DMS153 treated with DMSO at 0.1 percent for 48 hours (cell line): Measurements from ENCODE around the gene MUL1.

Experiments
- DNase-seq: peaks from one replicate; lab custom pipeline; 2025; ENCODE audit not compliant: unreplicated experiment; lab: John Stamatoyannopoulos, UW

MUL1 gene, protein sequence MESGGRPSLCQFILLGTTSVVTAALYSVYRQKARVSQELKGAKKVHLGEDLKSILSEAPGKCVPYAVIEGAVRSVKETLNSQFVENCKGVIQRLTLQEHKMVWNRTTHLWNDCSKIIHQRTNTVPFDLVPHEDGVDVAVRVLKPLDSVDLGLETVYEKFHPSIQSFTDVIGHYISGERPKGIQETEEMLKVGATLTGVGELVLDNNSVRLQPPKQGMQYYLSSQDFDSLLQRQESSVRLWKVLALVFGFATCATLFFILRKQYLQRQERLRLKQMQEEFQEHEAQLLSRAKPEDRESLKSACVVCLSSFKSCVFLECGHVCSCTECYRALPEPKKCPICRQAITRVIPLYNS

DNA sequence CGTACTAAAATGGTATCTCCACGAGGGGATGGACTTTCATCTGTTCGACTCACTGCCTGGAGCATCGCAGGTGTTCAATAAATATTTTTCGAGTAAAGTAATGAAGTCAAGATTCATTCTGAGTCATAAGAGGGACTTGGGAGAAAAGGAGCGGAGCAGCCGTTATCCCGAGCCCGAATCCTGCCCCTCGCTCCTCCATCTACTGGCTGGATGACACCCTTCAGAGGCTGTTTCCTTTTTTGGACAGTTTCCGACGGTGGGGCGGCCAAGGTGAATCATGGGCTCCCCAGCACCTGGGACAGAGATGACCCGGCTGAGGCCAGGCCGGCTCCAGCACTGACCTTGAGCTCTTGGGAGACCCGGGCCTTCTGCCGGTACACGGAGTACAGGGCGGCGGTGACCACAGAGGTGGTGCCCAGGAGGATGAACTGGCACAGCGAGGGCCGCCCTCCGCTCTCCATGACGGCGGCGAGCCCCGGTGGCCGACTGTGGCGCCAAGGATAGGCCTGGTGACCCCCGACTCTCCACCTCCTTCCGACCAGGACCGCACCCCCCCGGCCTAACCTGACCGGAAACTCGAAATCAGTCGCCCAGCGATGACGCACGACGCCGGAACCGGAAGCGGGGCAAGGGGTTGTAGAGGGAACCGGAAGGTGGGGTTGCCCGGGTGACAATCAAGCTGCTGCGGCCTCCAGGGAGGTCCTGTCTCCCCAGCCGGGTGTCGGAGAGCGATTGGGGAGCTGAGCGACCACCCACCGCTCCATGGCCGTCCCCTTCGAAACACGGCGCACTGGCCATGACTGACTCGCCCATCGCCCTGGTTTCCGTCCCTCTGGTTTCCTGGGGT is at the start of gene MUL1:
Gene MUL1 (minus strand): TSS at position 588 of the 847 bp plus-strand sequence. CDS start 127 bp downstream, at position 461.
- DNase-seq = peak; percentile 92

DNA sequence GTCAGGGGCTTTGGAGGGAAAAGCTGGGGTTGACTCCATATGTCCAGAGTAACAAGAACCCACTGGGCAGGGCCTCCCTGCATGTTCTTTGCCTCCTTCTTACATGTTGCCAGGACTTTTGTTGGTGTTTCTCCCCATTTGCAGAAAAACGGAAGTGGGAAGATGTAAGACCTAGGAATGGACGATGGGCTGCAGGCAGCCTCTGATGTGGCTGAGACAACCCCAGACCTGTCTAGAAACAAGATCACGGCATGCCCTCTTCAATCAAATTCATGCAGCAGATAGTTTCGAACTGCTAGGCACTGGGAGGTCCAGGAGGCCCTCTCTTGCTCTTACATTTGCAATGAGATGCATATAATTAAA is 47.8 kb upstream of the MUL1 start:
- DNase-seq = no peak

DNA sequence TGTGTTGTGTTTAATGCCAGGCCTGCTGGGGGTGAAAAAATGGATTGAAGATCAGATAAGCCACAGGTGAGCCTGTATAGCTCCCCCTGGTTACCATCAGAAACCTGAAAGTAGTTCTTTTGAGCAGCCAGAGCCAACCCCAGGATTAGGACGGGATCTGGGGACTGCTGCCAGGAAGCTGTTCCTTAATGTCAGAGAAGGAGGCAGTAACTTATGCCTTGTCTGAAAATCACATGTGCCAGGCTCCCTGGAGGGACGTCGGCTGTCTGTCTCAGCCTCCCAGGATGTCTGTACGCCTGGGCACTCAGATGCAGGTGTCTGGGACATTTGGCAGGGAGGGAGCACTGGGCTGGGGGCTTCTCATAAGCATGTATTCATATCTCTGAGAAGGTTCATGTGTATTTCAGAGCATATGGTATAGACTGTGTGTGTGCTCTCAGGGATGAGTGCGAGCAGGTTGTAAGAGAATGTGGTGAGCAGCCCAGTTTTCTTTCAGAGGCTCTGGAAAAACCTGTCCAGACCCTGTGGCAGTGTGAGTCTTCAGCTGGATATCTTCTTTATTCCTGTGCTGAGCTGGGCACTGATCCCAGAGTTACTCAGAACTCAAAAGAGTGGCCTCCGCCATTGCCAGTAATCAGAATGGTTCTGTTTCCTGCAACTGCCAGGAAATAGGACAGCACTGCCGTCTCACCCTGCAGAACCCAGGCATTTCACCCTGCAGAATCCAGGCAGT is 47.2 kb upstream of the MUL1 start:
- no peak for DNase-seq

DNA sequence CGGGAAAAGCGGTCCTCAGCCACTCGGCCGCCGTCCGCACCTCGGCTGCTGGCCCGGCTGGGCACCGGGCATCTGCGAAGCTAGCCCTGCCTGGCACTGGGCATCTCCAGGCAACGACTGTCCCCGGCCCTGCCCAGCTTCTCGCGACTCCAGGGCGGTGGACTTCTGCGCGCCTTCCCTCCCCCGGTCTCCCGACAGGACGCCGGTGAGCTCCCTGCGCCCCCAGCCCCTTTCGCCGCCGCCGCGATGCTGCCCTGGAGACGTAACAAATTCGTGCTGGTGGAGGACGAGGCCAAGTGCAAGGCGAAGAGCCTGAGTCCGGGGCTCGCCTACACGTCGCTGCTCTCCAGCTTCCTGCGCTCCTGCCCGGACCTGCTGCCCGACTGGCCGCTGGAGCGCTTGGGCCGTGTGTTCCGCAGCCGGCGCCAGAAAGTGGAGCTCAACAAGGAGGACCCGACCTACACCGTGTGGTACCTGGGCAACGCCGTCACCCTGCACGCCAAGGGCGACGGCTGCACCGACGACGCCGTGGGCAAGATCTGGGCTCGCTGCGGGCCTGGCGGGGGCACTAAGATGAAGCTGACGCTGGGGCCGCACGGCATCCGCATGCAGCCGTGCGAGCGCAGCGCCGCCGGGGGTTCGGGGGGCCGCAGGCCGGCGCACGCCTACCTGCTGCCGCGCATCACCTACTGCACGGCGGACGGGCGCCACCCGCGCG is 44.9 kb upstream of the MUL1 start:
- DNase-seq = no peak

DNA sequence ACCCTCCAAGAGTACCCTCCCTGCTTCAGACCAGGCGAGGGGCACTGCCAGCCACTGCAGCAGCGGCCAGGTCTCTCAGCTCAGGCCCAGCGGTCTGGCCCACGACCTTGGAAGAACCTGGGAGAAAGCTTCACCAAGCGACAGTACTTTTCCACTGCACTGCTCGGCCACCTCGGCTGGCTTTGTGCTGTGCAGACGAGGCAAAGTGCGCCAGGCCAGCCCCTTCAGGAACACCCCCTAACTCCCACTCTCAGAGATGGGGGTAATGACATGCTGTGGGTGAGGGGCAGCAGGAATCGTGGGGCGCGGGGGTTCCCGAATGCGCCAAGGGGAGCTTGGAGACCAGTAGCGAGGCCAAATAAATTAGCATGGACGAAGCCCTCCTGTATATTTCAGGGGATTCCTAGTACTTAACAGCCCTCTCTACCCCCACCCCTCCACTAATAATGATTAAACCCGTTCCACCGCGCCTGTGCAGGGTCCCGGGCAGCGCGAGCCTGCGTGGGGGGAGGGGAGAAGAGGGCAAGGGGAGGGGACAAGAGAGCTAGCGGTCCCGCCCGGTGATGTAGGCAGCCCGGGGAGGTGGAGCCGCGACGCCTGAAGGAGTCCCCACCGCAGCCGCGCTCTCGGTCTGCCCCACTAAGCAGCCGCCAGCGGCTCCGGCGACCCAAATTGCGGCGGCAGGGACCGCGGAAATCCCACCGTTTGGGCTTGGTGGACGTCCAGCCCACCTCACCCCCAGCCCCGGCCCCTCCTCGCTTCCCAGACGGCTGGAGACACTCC is 44.2 kb upstream of the MUL1 start, which contains the start of gene FAM43B:
Gene FAM43B (plus strand): TSS at position 629 of the 783 bp plus-strand sequence. CDS start 401 bp downstream, outside the sequence.
- DNase-seq = no peak

DNA sequence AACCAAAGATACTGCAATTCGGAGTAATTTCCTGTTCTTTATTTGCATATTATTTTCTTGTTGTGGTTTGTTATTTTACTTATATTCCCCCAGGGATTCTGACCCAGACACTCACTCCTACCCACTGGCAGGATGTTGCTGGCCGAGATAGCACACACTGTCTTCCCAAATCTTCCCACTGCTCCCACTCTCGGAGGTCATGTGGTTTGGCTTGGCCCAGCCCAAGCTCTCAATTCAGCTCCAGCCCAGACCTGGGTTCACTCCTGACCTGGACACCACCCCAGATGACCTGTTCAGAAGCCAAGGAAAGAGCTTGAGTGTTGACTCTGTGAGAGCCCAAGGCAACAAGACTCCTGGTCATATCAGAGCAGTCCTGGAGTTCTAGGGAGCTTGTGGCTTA is 43.2 kb upstream of the MUL1 start:
- DNase-seq = no peak

DNA sequence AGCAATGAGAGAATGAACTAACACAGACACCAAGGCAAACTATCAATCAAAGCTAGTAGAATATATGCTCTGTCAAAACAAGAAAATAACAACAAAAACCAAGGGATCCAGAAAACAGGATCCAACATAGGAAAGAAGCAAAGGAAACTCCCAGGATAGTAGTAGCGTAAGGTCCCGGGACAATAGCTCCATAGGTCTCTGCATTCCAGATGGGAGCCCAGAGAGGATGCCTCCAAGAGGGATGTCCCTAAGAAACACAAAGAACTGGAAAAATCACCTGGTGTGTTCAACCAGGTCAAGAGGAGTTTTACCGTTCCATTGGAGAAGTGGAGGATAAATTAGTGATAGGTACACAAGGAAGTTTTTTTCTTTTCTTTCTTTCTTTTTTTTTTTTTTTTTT is 38.7 kb upstream of the MUL1 start:
- DNase-seq = no peak

DNA sequence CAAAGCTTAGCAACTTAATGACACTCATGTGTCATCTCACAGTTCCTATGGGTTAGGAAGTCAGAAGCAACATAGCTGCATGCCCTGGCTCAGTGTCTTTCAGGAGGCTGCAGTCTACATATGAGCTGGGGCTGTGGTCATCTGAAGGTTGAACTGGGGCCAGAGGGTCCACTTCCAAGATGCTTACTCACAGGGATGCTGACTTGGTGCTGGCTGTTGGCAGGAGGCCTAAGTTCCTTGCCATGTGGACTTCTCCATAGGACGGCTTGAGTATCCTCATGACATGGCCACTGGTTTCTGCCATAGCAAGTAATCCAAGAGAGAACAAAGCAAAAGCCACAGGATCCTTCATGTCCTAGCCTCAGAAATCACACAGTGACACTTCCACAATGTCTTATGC is 32.3 kb upstream of the MUL1 start:
- DNase-seq = no peak

DNA sequence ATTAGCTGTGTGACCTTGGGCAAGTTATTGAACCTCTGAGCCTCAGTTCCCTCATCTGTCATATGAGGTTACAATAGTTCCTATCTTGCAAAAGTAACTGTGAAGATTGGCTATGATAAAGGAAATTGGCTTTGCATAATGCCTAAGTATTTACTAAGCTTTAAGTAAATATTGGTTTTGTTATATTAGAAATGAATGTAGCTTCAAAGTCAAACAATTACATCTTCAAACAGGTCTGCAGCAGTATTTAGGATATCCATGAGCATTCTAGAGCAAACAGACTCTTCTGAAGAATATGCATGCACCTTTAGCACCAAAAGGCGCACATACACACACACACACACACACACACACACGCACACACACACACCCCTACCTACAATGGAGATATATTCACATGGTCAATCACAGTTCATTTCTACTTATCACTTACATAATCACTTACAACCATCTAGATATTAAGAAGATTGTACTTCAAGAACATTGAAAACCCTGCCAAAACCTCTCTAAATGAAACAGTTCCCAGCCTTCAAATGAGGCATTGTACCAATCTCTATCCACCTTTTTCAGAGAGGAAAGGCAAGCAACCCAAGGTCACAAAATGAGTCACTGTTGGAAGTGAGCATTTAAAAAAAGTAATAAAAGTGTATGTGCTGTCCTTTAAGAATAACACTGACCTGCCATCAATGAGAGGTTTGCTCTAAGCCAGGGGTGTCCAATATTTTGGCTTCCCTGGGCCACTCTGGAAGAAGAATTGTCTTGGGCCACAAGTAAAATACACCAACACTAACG is 31.0 kb upstream of the MUL1 start:
- DNase-seq = no peak

DNA sequence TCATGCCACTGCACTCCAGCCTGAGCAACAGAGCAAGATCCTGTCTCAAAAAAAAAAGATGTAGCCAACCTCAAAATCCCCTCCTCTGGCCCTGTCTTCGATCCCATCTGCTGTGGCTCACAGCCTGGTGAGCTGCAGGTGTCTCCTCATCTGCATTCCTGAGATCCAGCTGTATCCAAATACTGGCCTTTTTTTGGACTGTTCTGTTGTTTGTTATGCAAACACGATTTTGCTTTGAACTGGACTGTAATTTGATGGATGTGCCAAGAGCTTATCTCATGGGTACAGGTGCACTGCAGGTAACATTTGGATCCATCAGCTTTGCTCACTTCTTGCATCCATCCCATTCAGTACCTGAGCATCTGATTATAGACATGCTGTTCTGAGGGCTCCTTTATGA is 30.3 kb upstream of the MUL1 start:
- no peak for DNase-seq

DNA sequence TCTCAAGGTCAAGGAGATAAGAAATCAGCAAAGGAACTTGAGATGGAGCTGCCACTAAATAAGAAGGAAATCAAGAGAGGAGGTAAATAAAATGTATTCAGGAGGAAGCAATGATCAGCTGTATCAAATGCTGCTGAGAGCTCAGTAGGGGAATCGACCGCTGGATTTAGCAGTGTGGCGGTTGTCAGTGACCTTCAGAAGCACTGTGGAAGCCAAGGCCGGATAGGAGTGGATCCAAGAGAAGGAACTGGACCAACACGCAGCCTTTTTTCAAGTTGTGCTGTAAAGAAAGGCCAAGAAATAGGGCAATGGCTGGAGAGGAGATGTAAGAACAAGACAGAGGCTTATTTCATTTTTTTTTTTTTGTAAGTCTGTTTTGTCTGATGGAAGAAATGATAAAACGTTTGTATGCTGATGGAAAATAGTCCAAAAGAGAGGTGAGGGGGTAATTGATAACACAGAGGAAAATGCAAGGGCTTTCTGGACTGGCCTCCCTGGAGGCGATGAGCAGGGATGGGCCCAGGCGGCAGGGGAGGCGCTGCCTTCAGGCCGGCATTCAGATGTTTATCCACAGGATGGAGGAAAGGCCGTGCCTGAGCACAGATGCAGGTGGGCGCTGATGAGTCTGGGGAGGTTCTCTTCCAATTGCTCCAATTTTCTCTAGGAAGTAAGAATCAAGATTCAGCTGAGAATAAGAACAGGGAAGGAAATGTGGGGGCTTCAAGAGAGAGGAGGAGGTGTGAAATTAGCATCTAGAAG is 26.9 kb upstream of the MUL1 start:
- DNase-seq = no peak

DNA sequence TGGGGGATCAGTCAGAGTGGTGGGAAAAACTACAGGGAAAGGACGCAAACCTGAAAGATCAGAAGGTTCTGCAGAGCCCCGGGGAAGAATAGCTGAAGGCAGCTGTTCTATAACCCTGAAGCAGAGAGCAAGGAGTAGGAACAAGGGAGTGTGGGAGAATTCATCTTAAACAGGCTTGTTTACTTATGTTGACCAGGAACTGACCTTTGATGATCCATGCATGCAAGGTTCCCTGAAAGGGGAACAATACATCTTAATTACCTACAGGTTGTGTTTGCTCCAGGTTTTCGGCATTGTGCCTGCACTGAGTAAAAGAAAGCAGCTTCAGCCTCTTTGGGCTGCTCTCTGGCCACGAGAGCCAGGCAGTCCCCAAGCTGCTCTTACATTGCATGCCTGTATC is 25.7 kb upstream of the MUL1 start:
- DNase-seq = no peak

DNA sequence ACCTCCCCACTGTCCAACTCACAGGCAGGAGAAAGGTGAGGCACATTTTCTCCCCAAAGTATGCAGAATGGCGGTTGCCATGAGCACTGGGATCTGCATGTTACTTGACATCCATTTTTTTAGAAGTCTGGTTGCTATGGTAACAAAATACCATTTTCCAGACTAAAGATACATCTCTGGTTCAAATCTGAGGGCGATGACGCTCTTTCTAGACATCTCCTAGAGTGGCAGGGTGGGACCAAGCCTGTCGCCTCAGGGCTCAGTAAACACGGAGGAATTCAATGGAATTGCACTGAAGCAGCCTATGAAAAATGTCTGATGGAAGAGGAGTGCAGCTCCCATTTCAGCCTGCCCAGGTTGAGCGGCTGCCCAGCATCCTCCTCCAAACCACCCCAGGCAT is 22.9 kb upstream of the MUL1 start:
- no peak for DNase-seq

DNA sequence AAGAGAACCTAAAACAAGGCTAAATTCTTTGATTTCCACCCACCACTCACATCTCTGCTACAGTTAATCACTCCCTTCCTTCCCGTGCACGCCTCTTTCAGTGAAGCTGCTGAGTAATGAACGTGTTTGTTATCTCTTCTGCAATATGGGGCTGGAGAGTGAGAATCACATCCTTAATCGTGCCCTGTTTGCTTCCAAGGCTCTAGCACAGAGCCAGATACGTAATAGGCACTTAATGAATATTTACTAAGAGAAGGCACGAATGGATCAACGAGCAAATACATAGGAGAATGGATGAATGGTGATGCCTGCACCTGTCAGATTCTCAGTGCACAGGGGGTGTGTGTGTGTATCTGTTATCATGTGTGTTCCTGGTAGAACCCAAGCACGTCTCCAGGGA is 22.4 kb upstream of the MUL1 start:
- DNase-seq = no peak

DNA sequence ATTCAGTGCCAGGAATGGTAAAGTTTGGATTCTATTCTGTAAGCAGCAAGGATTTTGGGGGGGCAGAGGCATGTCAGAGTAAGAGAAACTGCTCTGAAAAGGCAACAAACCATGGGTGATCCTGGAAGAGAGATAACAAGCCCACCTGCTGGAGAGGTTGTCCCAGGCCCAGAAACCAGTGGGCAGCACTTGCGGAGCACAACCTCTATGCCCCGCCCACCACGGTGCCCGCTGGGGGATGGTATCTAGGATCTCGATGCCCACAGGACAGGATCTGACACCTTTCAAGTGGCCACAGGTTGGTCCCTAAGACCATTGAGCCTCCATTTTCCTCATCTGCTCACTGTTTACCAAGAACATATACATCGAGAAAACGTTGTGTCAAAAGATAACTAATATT is 20.3 kb upstream of the MUL1 start:
- no peak for DNase-seq

DNA sequence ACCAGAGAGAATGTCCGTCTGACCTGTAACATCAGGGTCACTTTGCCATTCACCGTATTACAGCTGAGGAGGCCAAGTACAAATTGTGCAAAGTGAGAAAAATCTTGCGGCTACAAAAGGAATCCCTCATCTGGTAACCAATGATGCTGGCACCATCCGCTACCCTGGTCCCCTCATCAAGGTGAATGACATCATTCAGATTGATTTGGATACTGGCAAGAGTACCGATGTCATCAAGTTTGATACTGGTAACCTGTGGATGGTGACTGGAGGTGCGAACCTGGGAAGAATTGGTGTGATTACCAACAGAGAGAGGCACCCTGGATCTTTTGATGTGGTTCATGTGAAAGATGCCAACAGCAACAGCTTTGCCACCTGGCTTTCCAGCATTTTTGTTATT is 18.3 kb upstream of the MUL1 start:
- DNase-seq = no peak

DNA sequence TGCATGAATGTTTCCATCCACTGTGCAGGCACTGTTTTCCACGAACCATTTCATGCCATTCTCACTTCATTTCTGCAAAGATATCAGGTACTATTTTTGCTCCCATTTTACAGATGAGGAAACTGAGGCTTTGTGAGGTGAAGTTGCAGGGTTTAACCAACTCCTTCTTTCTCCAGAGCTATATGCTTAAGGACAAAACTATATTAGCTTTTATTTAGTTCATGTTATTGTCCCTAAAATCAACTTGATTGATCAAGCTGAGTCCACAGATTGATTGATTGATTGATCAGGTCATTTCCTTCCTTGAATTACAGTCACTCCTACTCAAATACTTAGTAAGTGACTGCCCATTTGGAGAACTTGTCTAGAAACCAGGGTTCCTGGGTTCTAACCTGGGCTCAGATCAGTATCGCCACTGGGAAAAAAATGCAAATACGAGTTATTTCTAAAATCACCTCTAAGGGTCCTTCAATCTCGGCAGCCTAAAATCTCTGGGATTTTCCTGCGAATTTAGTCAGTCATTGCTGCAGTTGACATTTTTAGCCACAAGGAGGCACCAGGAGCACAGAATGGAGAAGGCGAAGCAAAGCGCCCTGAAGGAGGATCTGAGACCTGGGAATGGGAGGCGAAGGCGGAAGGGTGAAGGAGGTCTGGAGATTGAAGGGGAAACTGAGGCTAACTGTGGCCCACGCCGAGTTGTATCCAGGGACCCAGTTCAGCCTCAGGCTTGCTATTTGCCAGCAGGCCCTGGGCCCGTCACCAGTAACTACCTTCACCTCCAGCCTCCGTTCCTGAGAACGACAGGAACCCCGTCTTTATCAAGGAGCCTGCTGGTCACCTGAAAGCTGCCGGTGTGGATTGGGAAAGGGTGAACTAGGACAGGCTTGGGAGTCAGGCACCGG is 14.3 kb upstream of the MUL1 start:
- DNase-seq = peak; percentile 47
